ENCODE data around the gene ITPR2. TPM values are rescaled to one million over a fixed set of nuclear protein-coding genes. Genes with fewer than 3 reads are reported as not detected.

ITPR2 gene
- total and polyA plus RNA-seq, 2 of the 13 experiments (the other 11 are each of a cell fraction or from before 2014, with no cell fraction given) = 31.9 to 81.9 TPM

DNA sequence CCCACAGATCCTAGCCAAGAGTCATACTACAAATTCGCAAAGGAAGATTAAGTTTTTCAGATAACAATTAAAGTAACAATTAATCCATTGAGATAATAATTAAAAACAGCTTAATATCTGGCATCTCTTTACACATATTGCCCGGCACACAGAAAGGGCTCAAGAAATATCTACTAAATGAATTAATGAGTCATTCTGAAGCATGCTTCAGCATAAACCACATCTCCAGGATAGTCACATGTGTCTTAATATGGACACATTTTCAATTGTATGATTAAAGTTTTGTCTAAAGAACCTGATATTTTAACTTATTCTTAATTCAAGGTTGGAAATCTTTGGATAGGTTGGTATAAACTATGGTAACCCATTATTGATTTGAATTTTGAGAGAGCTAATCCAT is 9.6 kb downstream of the ITPR2 start (continued):
- no peak for TF ChIP-seq ARHGAP35 (CRISPR knock-in tag; IDR thresholded peaks at IDR 0.05; ENCODE audit: borderline replicate concordance)
- TF ChIP-seq, protein P1, sequence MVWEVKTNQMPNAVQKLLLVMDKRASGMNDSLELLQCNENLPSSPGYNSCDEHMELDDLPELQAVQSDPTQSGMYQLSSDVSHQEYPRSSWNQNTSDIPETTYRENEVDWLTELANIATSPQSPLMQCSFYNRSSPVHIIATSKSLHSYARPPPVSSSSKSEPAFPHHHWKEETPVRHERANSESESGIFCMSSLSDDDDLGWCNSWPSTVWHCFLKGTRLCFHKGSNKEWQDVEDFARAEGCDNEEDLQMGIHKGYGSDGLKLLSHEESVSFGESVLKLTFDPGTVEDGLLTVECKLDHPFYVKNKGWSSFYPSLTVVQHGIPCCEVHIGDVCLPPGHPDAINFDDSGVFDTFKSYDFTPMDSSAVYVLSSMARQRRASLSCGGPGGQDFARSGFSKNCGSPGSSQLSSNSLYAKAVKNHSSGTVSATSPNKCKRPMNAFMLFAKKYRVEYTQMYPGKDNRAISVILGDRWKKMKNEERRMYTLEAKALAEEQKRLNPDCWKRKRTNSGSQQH (CRISPR knock-in tag; IDR thresholded peaks at IDR 0.05; ENCODE audit: low read depth) = no peak
- TF ChIP-seq NFE2L2 (IDR thresholded peaks at IDR 0.05; ENCODE audit: low read length) = no peak
- no peak for TF ChIP-seq ETV6 (CRISPR knock-in tag; conservative IDR thresholded peaks at IDR 0.05)
- TF ChIP-seq, protein P2, sequence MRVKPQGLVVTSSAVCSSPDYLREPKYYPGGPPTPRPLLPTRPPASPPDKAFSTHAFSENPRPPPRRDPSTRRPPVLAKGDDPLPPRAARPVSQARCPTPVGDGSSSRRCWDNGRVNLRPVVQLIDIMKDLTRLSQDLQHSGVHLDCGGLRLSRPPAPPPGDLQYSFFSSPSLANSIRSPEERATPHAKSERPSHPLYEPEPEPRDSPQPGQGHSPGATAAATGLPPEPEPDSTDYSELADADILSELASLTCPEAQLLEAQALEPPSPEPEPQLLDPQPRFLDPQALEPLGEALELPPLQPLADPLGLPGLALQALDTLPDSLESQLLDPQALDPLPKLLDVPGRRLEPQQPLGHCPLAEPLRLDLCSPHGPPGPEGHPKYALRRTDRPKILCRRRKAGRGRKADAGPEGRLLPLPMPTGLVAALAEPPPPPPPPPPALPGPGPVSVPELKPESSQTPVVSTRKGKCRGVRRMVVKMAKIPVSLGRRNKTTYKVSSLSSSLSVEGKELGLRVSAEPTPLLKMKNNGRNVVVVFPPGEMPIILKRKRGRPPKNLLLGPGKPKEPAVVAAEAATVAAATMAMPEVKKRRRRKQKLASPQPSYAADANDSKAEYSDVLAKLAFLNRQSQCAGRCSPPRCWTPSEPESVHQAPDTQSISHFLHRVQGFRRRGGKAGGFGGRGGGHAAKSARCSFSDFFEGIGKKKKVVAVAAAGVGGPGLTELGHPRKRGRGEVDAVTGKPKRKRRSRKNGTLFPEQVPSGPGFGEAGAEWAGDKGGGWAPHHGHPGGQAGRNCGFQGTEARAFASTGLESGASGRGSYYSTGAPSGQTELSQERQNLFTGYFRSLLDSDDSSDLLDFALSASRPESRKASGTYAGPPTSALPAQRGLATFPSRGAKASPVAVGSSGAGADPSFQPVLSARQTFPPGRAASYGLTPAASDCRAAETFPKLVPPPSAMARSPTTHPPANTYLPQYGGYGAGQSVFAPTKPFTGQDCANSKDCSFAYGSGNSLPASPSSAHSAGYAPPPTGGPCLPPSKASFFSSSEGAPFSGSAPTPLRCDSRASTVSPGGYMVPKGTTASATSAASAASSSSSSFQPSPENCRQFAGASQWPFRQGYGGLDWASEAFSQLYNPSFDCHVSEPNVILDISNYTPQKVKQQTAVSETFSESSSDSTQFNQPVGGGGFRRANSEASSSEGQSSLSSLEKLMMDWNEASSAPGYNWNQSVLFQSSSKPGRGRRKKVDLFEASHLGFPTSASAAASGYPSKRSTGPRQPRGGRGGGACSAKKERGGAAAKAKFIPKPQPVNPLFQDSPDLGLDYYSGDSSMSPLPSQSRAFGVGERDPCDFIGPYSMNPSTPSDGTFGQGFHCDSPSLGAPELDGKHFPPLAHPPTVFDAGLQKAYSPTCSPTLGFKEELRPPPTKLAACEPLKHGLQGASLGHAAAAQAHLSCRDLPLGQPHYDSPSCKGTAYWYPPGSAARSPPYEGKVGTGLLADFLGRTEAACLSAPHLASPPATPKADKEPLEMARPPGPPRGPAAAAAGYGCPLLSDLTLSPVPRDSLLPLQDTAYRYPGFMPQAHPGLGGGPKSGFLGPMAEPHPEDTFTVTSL (CRISPR knock-in tag; IDR thresholded peaks at IDR 0.05; ENCODE audit: borderline replicate concordance) = no peak
- TF ChIP-seq, protein P3, sequence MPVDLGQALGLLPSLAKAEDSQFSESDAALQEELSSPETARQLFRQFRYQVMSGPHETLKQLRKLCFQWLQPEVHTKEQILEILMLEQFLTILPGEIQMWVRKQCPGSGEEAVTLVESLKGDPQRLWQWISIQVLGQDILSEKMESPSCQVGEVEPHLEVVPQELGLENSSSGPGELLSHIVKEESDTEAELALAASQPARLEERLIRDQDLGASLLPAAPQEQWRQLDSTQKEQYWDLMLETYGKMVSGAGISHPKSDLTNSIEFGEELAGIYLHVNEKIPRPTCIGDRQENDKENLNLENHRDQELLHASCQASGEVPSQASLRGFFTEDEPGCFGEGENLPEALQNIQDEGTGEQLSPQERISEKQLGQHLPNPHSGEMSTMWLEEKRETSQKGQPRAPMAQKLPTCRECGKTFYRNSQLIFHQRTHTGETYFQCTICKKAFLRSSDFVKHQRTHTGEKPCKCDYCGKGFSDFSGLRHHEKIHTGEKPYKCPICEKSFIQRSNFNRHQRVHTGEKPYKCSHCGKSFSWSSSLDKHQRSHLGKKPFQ (CRISPR knock-in tag; IDR thresholded peaks at IDR 0.05; ENCODE audit: insufficient replicate concordance) = no peak
- no peak for TF ChIP-seq SP4 (CRISPR knock-in tag; IDR thresholded peaks at IDR 0.05)
- TF ChIP-seq, protein P4, sequence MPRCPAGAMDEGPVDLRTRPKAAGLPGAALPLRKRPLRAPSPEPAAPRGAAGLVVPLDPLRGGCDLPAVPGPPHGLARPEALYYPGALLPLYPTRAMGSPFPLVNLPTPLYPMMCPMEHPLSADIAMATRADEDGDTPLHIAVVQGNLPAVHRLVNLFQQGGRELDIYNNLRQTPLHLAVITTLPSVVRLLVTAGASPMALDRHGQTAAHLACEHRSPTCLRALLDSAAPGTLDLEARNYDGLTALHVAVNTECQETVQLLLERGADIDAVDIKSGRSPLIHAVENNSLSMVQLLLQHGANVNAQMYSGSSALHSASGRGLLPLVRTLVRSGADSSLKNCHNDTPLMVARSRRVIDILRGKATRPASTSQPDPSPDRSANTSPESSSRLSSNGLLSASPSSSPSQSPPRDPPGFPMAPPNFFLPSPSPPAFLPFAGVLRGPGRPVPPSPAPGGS (CRISPR knock-in tag; IDR thresholded peaks at IDR 0.05) = no peak
- no peak for TF ChIP-seq FOXC1 (CRISPR knock-in tag; IDR thresholded peaks at IDR 0.05; ENCODE audit: borderline replicate concordance)
- TF ChIP-seq, protein P5, sequence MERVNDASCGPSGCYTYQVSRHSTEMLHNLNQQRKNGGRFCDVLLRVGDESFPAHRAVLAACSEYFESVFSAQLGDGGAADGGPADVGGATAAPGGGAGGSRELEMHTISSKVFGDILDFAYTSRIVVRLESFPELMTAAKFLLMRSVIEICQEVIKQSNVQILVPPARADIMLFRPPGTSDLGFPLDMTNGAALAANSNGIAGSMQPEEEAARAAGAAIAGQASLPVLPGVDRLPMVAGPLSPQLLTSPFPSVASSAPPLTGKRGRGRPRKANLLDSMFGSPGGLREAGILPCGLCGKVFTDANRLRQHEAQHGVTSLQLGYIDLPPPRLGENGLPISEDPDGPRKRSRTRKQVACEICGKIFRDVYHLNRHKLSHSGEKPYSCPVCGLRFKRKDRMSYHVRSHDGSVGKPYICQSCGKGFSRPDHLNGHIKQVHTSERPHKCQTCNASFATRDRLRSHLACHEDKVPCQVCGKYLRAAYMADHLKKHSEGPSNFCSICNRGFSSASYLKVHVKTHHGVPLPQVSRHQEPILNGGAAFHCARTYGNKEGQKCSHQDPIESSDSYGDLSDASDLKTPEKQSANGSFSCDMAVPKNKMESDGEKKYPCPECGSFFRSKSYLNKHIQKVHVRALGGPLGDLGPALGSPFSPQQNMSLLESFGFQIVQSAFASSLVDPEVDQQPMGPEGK (CRISPR knock-in tag; IDR thresholded peaks at IDR 0.05) = no peak
